TTC549 (cell line): ENCODE data around the gene AQP12A.

Experiments
- FAIRE-seq: peaks from 2 replicates; lab custom pipeline; 2012; peaks lifted over from hg19 to GRCh38; lab: Jason Lieb, UNC

AQP12A gene

DNA sequence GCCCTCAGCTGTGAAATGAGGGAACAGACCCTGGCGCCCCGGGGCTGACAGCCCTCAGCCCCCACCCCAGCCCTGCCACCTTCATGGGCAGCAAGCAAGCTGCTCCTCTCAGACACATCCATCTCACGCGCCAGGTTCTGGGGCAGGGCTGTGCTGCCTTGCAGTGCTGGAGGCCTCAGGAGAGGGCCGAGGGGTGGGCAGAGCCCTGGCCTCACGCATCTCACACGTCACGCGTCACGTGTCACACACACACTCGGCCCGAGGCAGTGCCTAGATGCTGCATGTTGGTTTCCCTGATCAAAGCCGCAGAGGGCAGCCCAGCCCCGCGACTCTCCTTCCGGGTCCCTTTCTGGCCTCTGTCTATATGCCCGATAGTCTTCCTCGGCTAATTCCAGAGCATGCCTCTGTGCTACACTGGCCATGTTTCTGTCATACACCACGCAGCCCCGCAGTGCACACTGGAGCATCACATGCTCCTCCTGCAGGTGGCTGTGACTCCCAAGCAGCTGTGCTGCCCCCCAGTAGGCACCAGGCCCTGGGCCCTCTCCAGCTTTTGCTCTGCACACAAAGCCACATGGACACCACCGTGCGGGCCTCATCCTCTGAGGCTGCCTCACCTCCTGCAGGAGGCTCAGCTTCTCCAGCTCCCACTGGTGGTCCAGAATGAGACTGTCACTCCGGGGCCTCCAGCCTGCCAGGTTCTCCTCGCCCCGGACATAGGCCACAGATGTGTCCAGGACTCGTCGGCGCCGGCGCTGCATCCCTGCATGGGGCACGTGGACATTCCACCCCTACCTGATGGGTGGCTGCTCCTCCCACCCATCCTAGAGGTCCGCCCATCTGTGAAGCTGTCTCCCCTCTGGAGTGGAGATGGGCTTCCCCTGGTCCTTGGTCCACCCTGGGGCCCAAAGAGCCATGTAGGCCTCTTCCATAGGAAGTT, 31.4 kb downstream of the AQP12A start:
- no peak for FAIRE-seq

DNA sequence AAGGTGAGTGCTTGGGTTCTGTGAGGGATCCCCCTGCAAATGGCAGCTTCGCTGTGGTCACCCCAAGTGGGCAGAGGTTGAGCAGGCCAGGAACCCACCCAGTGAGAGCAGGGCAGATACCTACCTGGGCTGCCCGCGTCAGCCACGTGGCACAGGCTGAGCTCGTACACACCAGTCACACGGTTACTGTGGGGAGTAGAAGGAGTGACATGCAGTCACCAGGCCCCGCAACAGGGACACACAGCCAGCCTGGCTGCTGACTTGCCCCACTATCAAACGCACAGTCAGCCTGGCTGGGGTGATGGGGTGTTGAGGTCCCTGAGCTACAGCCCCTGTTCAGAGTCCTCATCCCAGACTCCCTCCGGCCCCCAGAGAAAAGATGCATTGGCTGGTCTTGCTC, 32.2 kb downstream of the AQP12A start:
- FAIRE-seq: no peak

DNA sequence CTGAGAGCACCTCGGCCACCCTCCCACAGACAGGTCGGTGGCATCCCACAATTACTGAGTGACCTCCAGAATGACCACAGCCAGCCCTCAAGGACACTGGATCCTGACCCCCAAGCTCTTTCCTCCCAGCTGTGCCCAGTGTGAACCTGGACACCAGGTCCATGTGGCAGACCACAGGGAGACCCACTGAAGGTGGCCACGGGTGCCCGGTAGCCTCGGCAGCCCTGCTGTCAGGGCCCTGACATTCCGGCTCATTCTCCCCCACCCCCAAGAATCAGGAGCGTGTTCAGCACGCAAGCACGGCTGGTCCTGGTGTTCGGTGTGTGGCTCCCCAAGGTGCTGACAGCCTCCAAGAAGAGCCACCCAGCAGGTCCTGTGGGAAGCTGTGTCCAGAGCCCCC, 32.8 kb downstream of the AQP12A start:
- no peak for FAIRE-seq

DNA sequence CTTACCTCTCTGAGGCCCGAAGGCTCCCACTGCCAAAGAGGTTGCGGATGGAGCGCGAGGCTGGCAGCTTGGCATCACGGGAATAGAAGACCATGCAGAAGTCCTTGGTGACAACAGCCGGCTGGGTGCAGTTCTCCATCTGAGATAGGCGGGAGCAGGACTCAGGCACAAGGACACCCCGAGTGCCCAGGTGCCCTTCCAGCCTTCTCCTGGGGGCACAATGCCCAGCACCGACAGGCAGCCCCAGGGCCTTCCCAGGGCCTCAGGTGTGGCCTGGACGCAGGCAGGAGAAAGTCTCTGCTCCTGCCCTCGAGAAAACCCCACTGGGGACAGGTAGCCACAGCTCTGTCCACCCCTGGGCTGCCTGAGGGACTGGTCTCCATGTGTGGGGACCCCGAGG, 33.6 kb downstream of the AQP12A start:
- FAIRE-seq: no peak

DNA sequence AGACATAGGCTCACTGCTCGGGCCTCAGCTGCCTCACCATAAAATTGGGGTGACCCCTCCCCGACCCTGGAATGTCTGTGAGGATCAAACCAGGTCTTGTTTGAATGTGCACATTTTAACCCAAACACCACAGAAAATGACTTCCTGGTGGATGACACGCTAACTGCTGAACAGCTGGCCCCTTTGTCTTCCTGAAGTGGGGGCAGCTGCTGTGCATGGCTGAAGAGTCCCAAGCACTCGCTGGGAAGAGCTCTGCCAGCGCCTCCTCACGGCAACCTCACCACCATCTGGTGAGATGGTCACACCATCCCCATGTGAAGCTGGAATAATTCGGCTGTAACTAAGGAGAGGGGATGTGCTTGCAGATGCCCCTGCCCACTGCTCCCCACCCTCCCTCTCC, 34.0 kb downstream of the AQP12A start:
- FAIRE-seq: no peak

DNA sequence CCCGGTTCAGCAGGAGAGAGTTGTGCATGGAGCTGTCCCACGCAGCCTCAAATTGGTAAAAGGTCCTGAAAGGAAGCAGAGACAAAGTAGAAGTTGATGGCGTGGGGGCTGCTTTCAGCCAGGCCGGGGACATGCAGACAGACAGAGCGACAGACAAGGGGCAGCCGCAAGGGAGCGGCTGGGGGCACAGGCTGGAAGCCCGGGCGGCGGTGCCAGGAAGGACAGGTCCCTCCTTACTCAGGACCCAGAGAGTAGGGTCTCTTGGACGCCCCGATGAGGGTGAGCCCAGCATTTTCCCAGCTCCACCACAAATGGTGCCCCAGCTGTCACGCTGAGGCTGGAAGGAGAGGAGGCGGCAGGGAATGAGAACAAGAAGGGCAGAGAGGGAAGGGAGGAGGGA, 35.2 kb downstream of the AQP12A start:
- FAIRE-seq: no peak

DNA sequence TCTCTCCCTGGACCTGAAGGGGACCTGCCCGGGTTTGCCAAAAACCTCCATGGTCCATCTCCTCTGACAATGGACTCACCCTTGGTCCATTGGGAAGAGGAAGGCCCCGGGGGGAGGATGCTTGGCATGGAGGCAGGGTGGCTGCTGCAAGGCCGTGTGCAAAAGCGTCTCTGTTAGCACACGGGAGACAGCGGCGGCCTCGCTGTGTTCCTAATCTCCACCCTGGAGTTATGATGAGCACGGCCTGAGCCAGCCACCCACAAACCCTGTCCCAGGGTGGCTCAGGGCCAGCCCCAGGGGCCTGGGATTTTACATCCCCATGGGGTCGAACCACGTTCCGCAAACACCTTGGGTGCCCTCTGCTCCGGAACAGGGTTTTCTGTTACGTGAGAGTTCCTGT, 35.8 kb downstream of the AQP12A start:
- FAIRE-seq: no peak

DNA sequence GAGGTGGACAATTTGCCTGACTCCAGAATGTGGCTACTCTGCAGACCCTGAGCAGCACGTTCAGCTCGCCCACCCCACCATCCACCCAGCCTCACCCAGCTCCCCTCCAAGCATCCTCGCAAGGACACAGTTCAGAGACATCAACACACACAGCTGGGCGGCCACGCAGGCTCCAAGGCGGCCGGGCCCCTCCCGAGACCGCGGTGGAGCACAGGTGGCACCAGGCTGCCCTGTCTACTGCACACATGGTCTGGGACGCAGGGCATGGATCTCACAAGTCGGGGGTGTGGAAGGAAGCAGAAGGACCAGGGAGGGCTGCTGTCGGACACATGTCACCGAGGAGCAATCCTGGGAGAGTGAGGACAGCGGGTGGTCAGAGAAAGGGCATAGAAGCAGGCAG, 36.2 kb downstream of the AQP12A start:
- no peak for FAIRE-seq

DNA sequence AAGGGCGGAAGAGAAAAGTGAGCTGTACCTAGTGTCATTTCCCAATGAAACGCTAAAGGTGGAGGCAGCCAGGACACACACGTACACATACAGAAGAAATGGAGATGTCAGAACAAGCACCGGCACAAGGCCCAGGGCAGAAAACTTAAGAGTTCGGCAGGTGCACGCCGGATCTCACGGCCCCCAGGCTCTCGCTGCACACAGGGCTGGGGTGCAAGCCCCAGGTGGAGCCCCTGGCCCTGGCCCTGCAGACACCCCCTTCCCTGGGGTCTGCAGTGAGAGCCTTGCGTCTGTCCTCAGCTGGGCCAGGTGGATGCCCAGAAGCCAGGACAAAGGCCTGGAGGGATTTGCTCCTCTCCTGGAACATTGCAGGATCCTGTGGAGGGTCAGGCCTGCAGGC, 36.7 kb downstream of the AQP12A start:
- FAIRE-seq: no peak

DNA sequence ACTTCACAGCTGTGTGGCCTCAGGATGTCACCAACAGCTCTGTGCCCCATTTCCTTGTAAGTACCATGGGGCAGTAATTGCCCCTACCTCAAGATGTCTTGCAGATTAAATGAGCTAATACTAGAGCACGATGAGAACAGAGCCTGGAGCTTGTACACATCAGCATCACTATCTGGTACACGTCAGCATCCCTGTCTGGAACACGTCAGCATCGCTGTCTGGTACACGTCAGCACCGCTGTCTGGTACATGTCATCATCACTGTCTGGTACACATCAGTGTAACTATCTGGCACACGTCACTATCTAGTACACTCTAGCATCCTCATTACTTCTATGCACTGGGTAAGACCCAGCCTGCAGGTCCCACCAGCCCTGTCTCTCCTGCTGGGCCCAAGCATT, 37.2 kb downstream of the AQP12A start:
- FAIRE-seq: no peak

DNA sequence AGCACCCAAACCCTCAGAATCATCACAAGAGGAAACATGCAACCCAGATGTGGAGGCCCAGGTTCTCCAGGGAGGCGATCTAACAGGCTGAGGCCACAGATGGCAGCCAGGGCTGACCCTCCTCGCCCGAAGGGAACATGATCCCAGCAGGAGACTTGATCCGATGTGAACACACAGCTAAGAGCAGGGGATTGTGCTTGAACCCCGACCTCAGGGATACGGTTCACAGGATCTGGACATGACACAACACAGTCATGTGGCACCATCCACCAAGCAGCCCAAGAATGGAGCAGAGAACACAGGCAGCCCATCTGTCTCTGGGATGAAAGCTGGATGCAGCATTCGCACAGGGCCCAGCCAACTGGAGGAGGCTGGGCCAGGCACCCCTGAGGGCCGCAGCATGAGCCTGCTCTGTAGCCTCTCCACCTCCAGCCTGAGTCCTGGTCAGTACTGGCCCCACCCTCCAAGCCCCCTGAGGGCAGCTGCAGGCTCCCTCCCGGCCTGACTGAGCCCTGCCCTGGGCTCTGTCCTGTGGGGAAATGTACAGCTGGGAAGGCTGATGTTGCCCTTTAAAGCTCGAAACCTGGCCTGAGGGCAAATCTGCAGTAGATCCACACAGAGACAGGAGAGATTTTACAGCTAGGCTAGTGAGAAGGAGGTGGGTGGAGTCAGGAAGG, 39.0 kb downstream of the AQP12A start:
- no peak for FAIRE-seq

DNA sequence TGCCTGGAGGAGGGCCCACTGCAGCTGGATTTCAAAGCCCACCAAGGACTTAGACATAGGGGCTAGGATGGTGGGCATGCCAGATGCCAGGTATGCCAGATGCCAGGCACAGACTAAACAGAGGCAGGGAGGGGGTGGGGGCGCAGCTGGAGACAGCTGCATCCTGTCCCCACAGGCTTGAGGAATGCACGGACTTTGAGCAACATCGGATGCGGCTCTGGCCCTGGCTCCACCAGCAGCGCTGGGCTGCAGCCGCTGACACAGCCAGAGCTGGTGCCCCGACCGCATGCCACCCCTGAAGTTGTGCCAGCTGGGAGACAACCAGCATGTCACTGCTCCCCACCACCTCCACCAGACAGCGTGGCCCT, 39.5 kb downstream of the AQP12A start:
- no peak for FAIRE-seq

DNA sequence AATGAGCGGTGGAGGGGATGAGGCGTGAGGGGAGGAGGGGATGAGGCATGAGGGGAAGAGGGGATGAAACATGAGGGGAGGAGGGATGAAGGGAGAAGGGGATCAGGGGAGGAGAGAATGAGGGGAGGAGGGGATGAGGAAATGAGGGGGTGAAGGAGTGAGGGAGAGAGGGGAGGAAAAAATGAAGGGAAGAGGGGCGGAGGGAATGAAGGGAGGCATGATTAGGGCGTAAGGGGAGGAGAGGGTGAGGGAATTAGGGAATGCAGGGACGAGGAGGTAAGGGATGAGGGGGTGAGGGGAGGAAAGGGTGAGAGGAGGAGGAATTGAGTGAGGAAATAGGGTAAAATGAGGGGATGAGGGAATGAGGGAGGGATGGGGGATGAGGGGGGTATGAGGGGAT, 40.5 kb downstream of the AQP12A start:
- FAIRE-seq: no peak

DNA sequence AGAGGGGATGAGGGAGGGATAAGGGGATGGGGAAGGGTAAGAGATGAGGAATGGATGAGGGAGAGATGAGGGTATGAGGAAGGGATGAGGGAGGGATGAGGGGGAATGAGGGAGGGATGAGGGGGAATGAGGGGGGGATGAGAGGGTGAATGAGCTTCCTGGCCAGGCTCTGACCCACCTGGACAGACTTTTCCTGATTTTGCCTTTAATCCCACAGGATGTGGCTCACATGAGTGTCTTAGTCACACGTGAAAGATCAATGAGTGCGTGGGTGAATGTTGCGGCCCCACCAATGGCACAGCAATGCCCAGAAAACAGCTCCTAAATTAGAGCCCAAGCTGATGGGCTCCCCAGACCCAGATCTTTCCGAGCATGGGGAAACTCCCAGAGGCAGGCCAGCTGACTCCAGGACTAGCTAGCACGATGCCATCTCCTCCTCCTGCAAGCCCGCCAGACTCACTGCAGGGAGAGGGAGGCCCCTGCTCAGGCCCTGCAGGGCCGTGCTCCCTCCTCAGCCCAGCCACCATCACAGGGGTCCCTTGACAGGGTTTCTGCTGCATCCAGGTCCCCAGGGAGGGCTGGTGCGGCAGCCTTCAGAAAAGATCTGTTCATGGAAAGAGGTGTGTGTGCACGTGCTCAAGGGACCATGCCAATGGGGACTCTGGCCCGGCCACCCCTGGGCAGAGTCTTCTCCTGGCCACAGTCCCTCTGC, 41.4 kb downstream of the AQP12A start:
- FAIRE-seq: no peak

DNA sequence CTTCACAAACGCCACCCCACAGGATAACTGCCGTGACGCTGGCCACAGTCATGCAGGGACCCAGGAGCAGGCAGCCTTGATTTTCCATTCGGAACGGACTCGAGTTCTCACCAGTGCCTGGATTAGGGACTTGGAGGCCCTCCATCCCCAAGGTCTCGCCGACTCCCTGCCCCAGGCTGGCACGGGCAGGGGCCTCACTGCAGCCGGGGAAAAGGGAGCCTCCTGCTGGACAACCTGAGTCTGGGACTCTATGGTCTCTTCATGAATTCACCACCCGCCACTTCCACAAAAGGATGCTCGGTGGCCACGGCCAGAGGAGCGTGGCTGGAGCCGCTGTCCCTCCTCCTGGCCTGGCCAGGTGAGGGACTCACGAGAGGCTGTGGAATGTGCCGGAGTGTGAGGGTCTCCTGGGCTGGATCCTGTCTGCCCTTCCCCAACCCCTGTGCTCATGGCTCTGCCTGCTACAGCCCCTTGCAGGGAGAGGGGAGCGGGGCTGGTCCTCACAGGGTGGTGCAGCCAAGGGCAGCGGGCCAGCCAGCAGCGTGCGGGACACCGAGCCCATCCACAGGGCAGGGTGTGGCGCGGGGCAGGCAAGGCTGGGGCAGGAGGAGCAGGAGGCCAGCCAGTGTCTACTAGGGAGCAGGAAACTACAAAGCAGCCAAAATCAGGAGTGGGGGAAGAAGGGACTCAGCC, 42.3 kb downstream of the AQP12A start:
- no peak for FAIRE-seq

DNA sequence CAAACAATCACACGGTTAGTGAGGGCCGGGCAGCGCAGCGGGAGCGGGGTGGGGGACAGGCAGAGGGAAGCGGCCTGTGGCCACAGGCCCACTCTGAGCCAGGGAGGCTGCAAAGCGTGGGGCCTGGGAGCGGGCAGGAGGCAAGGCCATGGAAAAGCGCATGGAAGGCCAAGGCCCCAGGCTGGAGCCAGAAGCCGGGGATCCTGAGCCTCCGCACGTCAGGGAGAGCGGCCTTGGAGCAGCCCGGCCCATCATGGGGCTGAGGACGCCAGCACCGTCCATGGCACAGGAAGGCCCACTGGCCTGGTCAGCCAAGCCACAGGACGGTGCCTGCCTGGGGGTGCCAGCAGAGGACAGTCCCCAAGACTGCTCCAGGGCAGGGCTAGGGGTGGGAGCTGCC, 43.1 kb downstream of the AQP12A start:
- no peak for FAIRE-seq

DNA sequence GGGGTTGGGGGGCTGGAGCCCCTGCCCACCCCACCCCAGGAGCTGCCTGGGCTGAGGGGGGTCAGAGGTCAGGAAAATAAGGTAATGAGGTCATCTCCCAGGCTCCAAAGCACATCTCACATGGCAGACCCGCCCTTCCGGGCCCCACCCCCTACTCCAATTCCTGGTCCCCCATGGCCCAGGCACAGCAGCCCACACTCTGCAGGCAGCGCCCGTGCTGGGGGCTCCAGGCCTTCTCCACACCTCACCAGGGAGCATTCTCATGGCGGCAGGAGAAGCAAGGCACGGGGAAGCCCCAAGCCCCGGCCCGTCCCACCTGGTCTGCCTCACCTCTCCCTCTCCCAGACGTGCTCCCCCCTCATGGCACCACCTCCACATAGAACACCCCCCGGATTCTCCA, 43.8 kb downstream of the AQP12A start:
- FAIRE-seq: no peak

DNA sequence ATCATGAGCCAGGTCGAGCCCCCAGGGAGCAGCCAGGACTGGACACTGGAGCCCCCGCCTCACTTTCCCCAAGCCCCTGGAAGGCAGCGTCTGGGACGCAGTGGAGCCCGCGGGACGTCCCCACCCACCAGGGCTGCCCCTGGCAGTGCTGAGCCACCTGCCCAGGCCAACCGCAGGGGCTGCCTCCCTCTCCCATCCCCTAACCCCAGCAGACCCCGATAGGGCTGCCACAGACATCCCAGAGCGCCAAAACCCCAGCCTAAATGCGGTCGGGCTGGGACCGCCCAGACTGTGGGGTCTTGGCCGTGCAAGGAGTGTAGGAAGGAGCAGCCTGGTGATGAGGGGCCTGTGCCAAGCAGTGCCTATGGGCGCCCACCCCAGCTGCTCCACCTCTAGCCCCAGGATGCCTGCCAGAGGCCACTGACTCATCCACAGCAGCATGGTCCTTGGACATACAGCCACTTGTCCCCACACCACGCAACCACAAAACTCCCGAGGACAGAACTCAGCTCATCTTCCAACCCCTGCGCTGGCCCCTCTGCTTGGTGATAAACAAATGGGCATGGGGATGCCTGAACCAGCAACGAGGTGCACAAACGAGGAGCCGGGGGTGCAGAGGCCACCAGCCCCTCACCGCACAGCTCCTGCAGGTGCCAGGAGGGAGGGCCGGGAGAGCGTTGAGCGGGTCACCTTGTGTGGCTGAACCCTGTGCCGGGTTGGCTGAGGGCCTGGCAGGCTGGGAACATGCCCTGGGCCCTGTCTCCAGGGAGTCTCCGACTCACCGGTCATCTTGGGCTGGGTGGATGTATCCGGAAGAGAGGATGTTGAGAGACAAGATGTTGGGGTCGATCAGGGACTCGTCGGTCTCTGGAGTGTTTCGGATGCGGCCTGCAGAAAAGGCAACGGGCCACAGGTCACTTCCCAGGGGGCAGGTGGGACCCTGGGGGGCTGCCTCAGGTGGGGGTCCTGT, 44.9 kb downstream of the AQP12A start:
- FAIRE-seq: no peak

DNA sequence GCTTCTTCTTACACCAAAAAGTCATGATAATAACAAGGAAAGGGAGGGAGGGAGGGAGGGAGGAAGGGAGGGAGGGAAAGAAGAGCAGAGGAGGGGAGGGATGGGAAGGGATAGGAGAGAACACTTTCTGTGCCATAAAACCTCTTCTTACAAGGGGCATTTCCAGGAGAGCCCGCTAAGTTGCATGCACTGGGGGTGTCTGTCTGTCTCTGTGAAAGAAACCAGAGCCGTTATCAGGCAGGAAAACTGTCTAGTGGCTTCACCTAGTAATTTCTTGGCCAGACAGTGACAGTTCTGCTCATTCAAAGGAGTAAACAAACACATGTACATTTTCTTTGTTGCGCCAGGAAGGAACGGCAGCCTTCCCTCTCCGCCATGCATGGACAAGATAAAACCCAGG, 45.8 kb downstream of the AQP12A start:
- no peak for FAIRE-seq

DNA sequence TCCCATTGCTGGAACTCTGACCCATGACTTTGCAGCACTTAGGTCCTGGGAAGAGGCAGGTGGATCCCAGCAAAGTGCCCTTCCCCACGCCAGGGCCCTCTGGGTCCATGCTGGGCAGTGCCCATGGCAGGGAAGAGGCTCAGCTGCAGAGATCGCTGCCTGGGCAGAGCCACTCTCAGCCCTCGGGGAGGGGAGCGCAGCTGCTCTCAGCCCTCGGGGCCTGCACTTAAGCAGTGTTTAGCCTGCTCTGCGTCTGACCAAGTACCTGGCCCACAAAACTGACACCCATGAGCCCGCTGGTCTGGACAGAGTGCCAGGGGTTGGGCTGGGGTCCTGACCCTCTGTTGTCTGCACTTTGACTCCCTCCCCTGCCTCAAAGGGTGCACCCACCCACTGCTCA, 46.3 kb downstream of the AQP12A start:
- FAIRE-seq: no peak

DNA sequence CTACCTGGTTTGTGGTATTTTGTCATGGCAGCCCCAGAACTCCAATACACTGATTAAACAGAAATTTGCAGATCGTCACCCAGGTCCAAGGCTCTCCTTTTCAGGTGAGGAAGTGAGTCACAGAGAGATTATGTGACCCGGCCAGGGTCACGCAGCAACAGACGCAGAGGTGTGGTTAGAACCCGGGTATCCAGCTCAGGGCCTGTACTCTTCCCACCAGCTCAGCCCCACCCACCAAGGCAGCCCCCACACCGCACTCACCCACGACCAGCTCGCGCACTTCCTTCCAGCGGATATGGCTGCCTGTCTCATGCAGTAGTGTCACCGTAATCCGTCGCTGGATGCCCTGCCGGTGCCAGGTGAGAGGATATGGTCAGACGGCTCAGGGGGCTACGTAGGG, 48.1 kb downstream of the AQP12A start:
- FAIRE-seq: no peak

DNA sequence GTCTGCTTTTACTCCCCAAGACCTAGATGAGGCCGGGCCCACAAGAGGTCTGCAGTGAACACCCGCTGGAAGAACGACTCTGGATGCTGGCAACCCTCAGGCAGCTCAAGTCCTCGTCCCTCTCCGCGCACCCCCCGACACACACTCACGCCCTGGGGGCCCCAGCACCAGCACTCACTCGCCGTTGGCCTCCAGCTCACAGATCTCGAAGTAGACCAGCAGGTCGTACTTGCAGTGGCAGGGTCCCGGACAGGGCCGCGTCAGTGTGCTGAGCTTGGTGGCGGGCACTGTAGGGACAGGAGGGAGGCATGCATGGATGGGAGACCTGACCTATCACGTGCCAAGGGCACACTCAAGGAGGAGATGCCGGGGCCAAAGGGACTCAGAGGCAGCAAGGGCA, 49.4 kb downstream of the AQP12A start:
- no peak for FAIRE-seq
